ENCODE data around the gene CCNY. TPM values are rescaled to one million over a fixed set of nuclear protein-coding genes. Genes with fewer than 3 reads are reported as not detected.

Gene CCNY
- total and polyA plus RNA-seq, 2 of the 13 experiments (the other 11 are each of a cell fraction or from before 2014, with no cell fraction given) = 48.2 to 54.7 TPM

DNA sequence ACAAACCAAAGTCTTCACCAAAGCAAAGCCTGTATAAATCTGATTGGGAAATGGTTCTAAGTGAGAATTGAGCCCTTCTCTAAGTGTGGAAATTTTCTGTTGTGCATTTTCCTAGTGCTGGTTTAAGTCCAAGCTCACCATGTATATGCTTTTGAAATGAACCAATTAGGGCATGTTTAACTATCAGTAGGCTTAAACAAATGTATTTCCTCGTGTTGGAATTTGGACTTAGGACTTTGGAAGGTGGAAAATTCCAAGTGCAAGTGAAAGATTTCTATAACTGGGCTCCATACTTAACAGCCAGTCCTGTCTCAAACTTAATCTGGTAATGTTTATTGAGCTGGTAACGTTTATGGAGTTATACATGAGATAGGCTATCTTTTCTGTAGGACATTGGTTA lies 28.5 kb downstream of the CCNY start (continued):
- TF ChIP-seq, protein P1, sequence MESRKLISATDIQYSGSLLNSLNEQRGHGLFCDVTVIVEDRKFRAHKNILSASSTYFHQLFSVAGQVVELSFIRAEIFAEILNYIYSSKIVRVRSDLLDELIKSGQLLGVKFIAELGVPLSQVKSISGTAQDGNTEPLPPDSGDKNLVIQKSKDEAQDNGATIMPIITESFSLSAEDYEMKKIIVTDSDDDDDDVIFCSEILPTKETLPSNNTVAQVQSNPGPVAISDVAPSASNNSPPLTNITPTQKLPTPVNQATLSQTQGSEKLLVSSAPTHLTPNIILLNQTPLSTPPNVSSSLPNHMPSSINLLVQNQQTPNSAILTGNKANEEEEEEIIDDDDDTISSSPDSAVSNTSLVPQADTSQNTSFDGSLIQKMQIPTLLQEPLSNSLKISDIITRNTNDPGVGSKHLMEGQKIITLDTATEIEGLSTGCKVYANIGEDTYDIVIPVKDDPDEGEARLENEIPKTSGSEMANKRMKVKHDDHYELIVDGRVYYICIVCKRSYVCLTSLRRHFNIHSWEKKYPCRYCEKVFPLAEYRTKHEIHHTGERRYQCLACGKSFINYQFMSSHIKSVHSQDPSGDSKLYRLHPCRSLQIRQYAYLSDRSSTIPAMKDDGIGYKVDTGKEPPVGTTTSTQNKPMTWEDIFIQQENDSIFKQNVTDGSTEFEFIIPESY (CRISPR knock-in tag; IDR thresholded peaks at IDR 0.05) = no peak
- TF ChIP-seq HDAC1 (CRISPR knock-in tag; IDR thresholded peaks at IDR 0.05) (peak; percentile 46; the same call in 1 of the 2 replicates), BCL6 (CRISPR knock-in tag; IDR thresholded peaks at IDR 0.05) (peak; percentile 74), HOXA3 (CRISPR knock-in tag; IDR thresholded peaks at IDR 0.05) (0 out of 2 replicates have a peak, but pooled peaks have one; percentile 20), RARA (CRISPR knock-in tag; IDR thresholded peaks at IDR 0.05) (peak; percentile 49), BCLAF1 (IDR thresholded peaks at IDR 0.05) (no peak), PCBP2 (optimal IDR thresholded peaks at IDR 0.05; ENCODE audit: low read depth, low read length, poor library complexity, severe bottlenecking) (no peak), REPIN1 (CRISPR knock-in tag; IDR thresholded peaks at IDR 0.05; ENCODE audit: borderline replicate concordance, low read depth) (peak; percentile 51; the same call in 1 of the 2 replicates), YEATS4 (CRISPR knock-in tag; IDR thresholded peaks at IDR 0.05; ENCODE audit: borderline replicate concordance) (peak; percentile 80; the same call in 1 of the 2 replicates), MED8 (CRISPR knock-in tag; IDR thresholded peaks at IDR 0.05; ENCODE audit: insufficient replicate concordance) (peak; percentile 44), PATZ1 (CRISPR knock-in tag; IDR thresholded peaks at IDR 0.05) (peak; percentile 29; the same call in 1 of the 2 replicates), PCBP1 (IDR thresholded peaks at IDR 0.05; ENCODE audit: borderline replicate concordance, low read depth, low read length) (no peak), SAP130 (CRISPR knock-in tag; IDR thresholded peaks at IDR 0.05; ENCODE audit: low read depth) (peak; percentile 73), ARNTL (CRISPR knock-in tag; IDR thresholded peaks at IDR 0.05) (no peak), TFE3 (CRISPR knock-in tag; IDR thresholded peaks at IDR 0.05) (peak; percentile 24; the same call in 1 of the 2 replicates), NCOR1 (IDR thresholded peaks at IDR 0.05; ENCODE audit: borderline replicate concordance, low read length) (peak; percentile 98)
- TF ChIP-seq, protein P2, sequence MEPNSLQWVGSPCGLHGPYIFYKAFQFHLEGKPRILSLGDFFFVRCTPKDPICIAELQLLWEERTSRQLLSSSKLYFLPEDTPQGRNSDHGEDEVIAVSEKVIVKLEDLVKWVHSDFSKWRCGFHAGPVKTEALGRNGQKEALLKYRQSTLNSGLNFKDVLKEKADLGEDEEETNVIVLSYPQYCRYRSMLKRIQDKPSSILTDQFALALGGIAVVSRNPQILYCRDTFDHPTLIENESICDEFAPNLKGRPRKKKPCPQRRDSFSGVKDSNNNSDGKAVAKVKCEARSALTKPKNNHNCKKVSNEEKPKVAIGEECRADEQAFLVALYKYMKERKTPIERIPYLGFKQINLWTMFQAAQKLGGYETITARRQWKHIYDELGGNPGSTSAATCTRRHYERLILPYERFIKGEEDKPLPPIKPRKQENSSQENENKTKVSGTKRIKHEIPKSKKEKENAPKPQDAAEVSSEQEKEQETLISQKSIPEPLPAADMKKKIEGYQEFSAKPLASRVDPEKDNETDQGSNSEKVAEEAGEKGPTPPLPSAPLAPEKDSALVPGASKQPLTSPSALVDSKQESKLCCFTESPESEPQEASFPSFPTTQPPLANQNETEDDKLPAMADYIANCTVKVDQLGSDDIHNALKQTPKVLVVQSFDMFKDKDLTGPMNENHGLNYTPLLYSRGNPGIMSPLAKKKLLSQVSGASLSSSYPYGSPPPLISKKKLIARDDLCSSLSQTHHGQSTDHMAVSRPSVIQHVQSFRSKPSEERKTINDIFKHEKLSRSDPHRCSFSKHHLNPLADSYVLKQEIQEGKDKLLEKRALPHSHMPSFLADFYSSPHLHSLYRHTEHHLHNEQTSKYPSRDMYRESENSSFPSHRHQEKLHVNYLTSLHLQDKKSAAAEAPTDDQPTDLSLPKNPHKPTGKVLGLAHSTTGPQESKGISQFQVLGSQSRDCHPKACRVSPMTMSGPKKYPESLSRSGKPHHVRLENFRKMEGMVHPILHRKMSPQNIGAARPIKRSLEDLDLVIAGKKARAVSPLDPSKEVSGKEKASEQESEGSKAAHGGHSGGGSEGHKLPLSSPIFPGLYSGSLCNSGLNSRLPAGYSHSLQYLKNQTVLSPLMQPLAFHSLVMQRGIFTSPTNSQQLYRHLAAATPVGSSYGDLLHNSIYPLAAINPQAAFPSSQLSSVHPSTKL (CRISPR knock-in tag; IDR thresholded peaks at IDR 0.05) = peak; percentile 93

All from HepG2 (cell line).